ENCODE measurements around the gene VASH1. TPM values are rescaled to one million over a fixed set of nuclear protein-coding genes. Genes with fewer than 3 reads are reported as not detected.

The VASH1 gene
- total and polyA plus RNA-seq, 2 of the 13 experiments (the other 11 are each of a cell fraction or from before 2014, with no cell fraction given), result 0.11 to 0.24 TPM

DNA sequence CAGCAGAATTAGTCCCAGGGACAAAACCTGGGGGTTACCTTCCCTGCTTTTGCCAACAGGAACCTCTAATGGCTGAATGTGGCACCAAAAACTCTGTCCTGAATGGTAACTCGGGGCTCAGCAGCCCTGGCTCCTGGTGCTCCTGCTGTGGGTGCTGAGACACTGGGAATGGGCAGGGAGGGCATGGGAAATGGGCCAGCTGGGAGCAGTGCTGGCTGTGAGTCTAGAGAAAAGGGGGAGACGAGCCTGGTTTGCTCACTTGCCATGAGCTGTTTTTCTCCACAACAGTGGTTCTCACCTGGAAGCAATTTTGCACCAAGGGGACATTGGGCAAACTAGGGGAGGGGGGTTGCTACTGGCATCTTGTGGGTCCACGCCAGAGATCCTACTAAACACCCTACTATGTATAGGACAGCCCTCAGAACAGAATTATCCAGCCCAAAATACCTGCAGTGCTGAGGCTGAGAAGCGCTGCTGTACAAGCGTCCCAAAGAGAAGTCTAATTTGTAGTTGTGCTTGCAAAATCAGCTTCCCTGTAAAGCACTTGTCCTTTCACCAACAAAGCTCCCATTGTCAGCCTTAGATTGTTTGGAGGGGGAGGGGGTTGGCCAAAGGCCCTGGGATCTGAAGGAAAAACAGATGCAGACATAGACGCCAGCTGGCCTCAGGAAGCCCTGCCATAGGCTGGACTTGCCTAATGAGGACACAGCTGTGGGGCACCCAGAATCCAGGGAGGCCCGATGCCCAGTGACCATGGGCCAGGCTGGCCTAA, 68.6 kb downstream of the VASH1 start (continued):
- TF ChIP-seq, protein P1, sequence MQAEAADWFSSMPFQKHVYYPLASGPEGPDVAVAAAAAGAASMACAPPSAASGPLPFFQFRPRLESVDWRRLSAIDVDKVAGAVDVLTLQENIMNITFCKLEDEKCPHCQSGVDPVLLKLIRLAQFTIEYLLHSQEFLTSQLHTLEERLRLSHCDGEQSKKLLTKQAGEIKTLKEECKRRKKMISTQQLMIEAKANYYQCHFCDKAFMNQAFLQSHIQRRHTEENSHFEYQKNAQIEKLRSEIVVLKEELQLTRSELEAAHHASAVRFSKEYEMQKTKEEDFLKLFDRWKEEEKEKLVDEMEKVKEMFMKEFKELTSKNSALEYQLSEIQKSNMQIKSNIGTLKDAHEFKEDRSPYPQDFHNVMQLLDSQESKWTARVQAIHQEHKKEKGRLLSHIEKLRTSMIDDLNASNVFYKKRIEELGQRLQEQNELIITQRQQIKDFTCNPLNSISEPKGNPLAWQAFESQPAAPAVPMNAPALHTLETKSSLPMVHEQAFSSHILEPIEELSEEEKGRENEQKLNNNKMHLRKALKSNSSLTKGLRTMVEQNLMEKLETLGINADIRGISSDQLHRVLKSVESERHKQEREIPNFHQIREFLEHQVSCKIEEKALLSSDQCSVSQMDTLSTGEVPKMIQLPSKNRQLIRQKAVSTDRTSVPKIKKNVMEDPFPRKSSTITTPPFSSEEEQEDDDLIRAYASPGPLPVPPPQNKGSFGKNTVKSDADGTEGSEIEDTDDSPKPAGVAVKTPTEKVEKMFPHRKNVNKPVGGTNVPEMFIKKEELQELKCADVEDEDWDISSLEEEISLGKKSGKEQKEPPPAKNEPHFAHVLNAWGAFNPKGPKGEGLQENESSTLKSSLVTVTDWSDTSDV (CRISPR knock-in tag; IDR thresholded peaks at IDR 0.05), result no peak
- TF ChIP-seq ZNF713 (CRISPR knock-in tag; IDR thresholded peaks at IDR 0.05) (no peak), ZBTB3 (CRISPR knock-in tag; IDR thresholded peaks at IDR 0.05; ENCODE audit: borderline replicate concordance, low read depth) (no peak), ZKSCAN8 (CRISPR knock-in tag; IDR thresholded peaks at IDR 0.05; ENCODE audit: borderline replicate concordance) (0 out of 2 replicates have a peak, but pooled peaks have one; percentile 24), MAFG (CRISPR knock-in tag; IDR thresholded peaks at IDR 0.05) (no peak), RAD51 (IDR thresholded peaks at IDR 0.05; ENCODE audit: borderline replicate concordance) (no peak), PHF21A (CRISPR knock-in tag; IDR thresholded peaks at IDR 0.05) (peak; percentile 63), SALL2 (CRISPR knock-in tag; IDR thresholded peaks at IDR 0.05) (no peak), ZFP90 (CRISPR knock-in tag; IDR thresholded peaks at IDR 0.05; ENCODE audit: borderline replicate concordance) (no peak), KDM1A (CRISPR knock-in tag; IDR thresholded peaks at IDR 0.05) (no peak), POGZ (CRISPR knock-in tag; IDR thresholded peaks at IDR 0.05) (0 out of 2 replicates have a peak, but pooled peaks have one; percentile 14), CHD4 (IDR thresholded peaks at IDR 0.05; ENCODE audit: borderline replicate concordance, low read length) (no peak), HNF4G (IDR thresholded peaks at IDR 0.05; ENCODE audit: borderline replicate concordance, low read depth, low read length) (no peak; the same call in 1 of the 2 replicates), HNF4G (CRISPR knock-in tag; IDR thresholded peaks at IDR 0.05; ENCODE audit: borderline replicate concordance, low read depth) (no peak), ZBTB1 (CRISPR knock-in tag; IDR thresholded peaks at IDR 0.05; ENCODE audit: borderline replicate concordance) (no peak)
- TF ChIP-seq, protein P2, sequence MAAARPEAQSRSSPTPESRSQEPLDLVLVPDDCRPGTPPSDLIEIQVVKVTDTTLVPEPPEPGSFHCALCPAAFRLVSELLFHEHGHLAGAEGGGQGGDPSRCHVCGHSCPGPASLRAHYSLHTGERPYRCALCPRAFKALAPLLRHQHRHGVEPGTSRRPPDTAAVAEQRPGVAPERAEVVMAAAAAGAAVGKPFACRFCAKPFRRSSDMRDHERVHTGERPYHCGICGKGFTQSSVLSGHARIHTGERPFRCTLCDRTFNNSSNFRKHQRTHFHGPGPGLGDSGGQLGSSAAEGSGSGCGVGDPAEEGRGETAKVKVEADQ (CRISPR knock-in tag; IDR thresholded peaks at IDR 0.05; ENCODE audit: borderline replicate concordance), result no peak
- TF ChIP-seq, protein P3, sequence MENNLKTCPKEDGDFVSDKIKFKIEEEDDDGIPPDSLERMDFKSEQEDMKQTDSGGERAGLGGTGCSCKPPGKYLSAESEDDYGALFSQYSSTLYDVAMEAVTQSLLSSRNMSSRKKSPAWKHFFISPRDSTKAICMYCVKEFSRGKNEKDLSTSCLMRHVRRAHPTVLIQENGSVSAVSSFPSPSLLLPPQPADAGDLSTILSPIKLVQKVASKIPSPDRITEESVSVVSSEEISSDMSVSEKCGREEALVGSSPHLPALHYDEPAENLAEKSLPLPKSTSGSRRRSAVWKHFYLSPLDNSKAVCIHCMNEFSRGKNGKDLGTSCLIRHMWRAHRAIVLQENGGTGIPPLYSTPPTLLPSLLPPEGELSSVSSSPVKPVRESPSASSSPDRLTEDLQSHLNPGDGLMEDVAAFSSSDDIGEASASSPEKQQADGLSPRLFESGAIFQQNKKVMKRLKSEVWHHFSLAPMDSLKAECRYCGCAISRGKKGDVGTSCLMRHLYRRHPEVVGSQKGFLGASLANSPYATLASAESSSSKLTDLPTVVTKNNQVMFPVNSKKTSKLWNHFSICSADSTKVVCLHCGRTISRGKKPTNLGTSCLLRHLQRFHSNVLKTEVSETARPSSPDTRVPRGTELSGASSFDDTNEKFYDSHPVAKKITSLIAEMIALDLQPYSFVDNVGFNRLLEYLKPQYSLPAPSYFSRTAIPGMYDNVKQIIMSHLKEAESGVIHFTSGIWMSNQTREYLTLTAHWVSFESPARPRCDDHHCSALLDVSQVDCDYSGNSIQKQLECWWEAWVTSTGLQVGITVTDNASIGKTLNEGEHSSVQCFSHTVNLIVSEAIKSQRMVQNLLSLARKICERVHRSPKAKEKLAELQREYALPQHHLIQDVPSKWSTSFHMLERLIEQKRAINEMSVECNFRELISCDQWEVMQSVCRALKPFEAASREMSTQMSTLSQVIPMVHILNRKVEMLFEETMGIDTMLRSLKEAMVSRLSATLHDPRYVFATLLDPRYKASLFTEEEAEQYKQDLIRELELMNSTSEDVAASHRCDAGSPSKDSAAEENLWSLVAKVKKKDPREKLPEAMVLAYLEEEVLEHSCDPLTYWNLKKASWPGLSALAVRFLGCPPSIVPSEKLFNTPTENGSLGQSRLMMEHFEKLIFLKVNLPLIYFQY (CRISPR knock-in tag; IDR thresholded peaks at IDR 0.05; ENCODE audit: borderline replicate concordance), result no peak
- TF ChIP-seq, protein P4, sequence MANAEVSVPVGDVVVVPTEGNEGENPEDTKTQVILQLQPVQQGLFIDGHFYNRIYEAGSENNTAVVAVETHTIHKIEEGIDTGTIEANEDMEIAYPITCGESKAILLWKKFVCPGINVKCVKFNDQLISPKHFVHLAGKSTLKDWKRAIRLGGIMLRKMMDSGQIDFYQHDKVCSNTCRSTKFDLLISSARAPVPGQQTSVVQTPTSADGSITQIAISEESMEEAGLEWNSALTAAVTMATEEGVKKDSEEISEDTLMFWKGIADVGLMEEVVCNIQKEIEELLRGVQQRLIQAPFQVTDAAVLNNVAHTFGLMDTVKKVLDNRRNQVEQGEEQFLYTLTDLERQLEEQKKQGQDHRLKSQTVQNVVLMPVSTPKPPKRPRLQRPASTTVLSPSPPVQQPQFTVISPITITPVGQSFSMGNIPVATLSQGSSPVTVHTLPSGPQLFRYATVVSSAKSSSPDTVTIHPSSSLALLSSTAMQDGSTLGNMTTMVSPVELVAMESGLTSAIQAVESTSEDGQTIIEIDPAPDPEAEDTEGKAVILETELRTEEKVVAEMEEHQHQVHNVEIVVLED (CRISPR knock-in tag; IDR thresholded peaks at IDR 0.05; ENCODE audit: borderline replicate concordance), result no peak
- TF ChIP-seq, protein P5, sequence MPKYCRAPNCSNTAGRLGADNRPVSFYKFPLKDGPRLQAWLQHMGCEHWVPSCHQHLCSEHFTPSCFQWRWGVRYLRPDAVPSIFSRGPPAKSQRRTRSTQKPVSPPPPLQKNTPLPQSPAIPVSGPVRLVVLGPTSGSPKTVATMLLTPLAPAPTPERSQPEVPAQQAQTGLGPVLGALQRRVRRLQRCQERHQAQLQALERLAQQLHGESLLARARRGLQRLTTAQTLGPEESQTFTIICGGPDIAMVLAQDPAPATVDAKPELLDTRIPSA (CRISPR knock-in tag; IDR thresholded peaks at IDR 0.05; ENCODE audit: borderline replicate concordance), result no peak
